RWPE2 (cell line): ENCODE data around the gene RPS6KL1.
"Not testable (repeated sequence)": the region's sequence is repeated elsewhere in the genome, so short reads cannot be mapped to it uniquely, and the experiment has no call there.

ENCODE experiments used
- ATAC-seq: fragments of 200-7000 bp; cut with Tn5 transposase; 3 replicates; pipeline ENCODE4 v1.9.1; 2021; ENCODE audit warnings: low read depth
- DNase-seq: peaks from one replicate; pipeline ENCODE4 v3.0.0-alpha.2; 2020; ENCODE audit warnings: low spot score
- H3K27ac ChIP-seq: fragments of 450-650 bp; 2 replicates; pipeline ENCODE4 v1.5.1; 2017; ENCODE audit warnings: mild to moderate bottlenecking; ENCODE audit not compliant: poor library complexity, severe bottlenecking
- H3K27me3 ChIP-seq: fragments of 250-450 bp; sonication (Bioruptor Pico); 2 replicates; pipeline ENCODE4 v1.5.1; 2021; ENCODE audit warnings: mild to moderate bottlenecking, moderate library complexity; ENCODE audit not compliant: insufficient read depth, poor library complexity, severe bottlenecking
- H3K36me3 ChIP-seq: fragments of 250-450 bp; sonication (Bioruptor Pico); 2 replicates; pipeline ENCODE4 v1.5.1; 2020; ENCODE audit warnings: low read depth, mild to moderate bottlenecking, moderate library complexity
- H3K4me1 ChIP-seq: fragments of 250-450 bp; sonication (Bioruptor Pico); 2 replicates; pipeline ENCODE4 v1.5.1; 2021; ENCODE audit warnings: mild to moderate bottlenecking, moderate library complexity; ENCODE audit not compliant: insufficient read depth, poor library complexity, severe bottlenecking
- H3K4me3 ChIP-seq: fragments of 250-450 bp; sonication (Bioruptor Pico); 2 replicates; pipeline ENCODE4 v1.5.1; 2021; ENCODE audit warnings: mild to moderate bottlenecking, moderate library complexity; ENCODE audit not compliant: severe bottlenecking
- H3K9me3 ChIP-seq: fragments of 250-450 bp; sonication (Bioruptor Pico); 2 replicates; pipeline ENCODE4 v1.5.1; 2021; ENCODE audit warnings: mild to moderate bottlenecking, moderate library complexity; ENCODE audit not compliant: severe bottlenecking
- TF ChIP-seq, protein P1 (sequence below): fragments of 450-650 bp; IDR thresholded peaks from one replicate; pipeline ENCODE4 v1.5.1; 2017; ENCODE audit warnings: mild to moderate bottlenecking, moderate library complexity; ENCODE audit not compliant: poor library complexity, severe bottlenecking

RPS6KL1 gene

DNA sequence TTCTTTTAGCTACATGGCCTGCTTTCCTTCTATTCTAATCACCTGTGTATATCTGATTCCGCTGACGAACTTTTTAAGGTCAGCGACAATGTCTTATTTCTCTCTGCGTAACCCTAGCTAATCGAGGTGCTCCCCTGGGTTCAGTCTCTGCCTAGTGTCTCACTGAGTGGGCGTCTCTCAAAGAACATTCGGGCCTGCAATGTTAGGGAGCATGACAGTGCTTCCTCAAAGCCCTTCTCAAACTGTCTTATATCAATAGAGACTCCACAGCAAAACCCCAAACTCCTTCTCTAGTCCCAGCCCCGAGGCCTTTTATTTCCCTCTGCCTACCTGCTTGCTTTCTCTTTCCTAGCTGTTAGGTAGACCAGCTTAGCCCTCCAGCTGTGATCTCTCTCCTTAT lies 13.7 kb upstream of the RPS6KL1 start:
- TF ChIP-seq, protein P1, sequence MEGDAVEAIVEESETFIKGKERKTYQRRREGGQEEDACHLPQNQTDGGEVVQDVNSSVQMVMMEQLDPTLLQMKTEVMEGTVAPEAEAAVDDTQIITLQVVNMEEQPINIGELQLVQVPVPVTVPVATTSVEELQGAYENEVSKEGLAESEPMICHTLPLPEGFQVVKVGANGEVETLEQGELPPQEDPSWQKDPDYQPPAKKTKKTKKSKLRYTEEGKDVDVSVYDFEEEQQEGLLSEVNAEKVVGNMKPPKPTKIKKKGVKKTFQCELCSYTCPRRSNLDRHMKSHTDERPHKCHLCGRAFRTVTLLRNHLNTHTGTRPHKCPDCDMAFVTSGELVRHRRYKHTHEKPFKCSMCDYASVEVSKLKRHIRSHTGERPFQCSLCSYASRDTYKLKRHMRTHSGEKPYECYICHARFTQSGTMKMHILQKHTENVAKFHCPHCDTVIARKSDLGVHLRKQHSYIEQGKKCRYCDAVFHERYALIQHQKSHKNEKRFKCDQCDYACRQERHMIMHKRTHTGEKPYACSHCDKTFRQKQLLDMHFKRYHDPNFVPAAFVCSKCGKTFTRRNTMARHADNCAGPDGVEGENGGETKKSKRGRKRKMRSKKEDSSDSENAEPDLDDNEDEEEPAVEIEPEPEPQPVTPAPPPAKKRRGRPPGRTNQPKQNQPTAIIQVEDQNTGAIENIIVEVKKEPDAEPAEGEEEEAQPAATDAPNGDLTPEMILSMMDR = no peak
- no peak for DNase-seq

DNA sequence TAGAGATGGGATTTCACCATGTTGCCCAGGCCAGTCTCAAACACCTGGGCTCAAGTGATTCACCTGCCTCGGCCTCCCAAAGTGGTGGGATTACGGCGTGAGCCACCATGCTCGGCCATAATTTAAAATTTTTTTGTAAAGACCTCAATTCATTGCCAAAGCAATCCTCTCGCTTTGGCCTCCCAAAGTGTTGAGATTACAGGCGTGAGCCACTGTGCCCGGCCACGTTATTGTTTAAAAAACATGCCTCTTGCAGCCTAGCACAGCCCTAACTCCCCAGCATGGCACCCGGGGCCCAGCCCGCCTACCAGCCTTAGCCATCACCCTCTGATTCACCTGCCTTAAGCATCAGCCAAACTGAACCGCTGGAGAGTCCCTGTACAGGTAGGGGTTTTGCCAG lies 13.1 kb upstream of the RPS6KL1 start:
- no peak overlapping the region for H3K4me3 ChIP-seq
- no peak overlapping the region for H3K27ac ChIP-seq
- peaks cover 12% of the 10 kb centered on the region for H3K4me1 ChIP-seq
- TF ChIP-seq, protein P1 = no peak
- ATAC-seq (no peak), DNase-seq (no peak)
- H3K9me3 ChIP-seq = no peaks in the 10 kb centered on the region
- no peaks in the 10 kb centered on the region for H3K27me3 ChIP-seq
- H3K36me3 ChIP-seq = no peaks in the 10 kb centered on the region

More for the DNA sequence above, 13.7 kb upstream of the RPS6KL1 start:
- Histone ChIP-seq H3K4me3 (no peak overlapping the region), H3K9me3 (no peaks in the 10 kb centered on the region), H3K36me3 (no peaks in the 10 kb centered on the region; the same call in 1 of the 2 replicates), H3K4me1 (peaks cover 12% of the 10 kb centered on the region), H3K27me3 (no peaks in the 10 kb centered on the region), H3K27ac (no peak overlapping the region)
- no peak for ATAC-seq

DNA sequence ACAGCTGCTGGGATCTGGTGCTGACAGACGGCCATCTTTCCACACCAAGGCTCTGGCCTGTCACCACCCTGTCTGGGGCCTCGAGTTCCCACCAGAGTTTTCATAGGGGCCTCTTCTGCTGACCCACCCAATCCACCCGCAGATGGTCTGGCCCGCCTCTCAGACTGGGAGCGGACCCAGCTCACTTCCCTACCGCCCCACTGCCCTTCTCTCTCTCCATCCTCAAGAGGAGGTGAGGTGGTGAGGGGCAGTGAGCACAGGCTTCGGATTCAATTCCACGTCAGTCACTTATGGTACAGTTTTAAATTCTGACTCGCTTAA lies 12.3 kb upstream of the RPS6KL1 start:
- H3K27ac ChIP-seq = no peak overlapping the region
- ATAC-seq = no peak
- TF ChIP-seq, protein P1 = no peak
- no peaks in the 10 kb centered on the region for H3K9me3 ChIP-seq
- DNase-seq = no peak
- H3K4me1 ChIP-seq = peaks cover 8% of the 10 kb centered on the region
- H3K4me3 ChIP-seq = no peak overlapping the region
- H3K36me3 ChIP-seq = no peaks in the 10 kb centered on the region
- H3K27me3 ChIP-seq = no peaks in the 10 kb centered on the region

DNA sequence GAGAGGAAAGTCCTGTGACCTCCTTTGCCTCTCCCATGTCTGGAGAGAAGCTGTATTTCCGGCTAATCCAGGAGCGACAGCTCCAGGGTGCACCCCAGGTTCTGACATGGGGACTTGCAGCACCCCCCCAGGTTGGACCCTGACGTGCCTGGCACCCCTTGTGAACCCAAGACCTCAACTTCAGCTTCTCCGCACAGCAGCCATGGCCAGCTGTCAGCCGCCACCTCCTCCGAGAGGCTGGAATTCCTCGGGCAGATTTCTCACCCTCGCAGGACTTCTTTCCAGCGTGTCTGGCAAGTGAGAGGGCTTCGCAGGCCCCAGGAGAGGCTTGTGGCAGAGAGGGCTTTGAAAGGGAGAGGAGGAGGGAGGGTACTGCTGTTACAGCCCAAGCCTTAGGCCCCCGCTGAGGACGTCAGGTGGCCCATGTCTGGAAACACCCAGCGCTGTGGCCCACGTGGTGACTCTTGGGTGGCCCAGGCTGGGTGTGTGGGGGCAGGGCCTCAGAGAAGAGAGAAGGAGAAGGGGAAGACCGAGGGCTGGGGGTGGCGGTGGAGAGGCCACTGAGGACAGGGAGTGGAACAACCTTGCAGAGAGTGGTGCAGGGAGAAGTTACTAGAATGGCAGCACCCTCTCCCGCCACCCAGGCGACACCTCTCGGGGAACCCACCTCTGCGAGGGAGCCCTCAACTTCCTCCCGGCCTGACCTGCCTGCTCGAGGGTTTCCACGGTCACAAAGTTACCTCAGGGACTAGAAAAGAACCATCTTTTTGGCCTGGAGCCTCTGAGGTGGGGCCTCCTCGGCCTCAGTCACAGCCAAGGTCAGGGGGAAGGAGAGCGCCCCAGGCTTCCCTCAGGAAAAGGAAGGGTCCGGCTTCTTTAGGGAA lies 11.7 kb upstream of the RPS6KL1 start:
- no peak for ATAC-seq
- DNase-seq = no peak
- Histone ChIP-seq H3K27ac (no peak overlapping the region), H3K4me1 (peaks cover 2% of the 10 kb centered on the region), H3K4me3 (no peak overlapping the region), H3K9me3 (no peaks in the 10 kb centered on the region), H3K36me3 (no peaks in the 10 kb centered on the region), H3K27me3 (no peaks in the 10 kb centered on the region)
- TF ChIP-seq, protein P1 = no peak

DNA sequence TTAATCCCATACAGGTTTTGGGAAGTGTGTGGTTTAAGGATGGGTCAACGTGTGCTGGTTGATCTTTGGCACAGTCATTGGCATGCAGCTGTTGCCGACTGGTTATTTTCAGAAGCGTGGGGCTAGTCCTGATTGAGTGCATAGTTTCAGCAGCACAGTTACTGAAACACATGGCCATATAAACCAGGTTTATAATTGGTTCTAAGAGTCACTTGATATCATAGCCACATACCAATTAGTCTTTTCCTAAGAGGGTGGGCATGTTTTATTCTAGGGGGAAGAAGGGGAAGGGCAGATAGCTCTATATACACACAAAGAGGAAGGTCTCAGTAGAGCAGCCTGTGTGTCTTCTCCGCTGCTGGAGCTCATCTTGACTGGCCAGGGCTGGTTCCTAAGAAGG lies 11.0 kb upstream of the RPS6KL1 start:
- ATAC-seq (no peak), DNase-seq (no peak)
- Histone ChIP-seq H3K4me1 (no peaks in the 10 kb centered on the region), H3K4me3 (no peak overlapping the region), H3K27me3 (no peaks in the 10 kb centered on the region), H3K9me3 (no peaks in the 10 kb centered on the region), H3K36me3 (no peaks in the 10 kb centered on the region), H3K27ac (no peak overlapping the region)
- TF ChIP-seq, protein P1 = no peak

DNA sequence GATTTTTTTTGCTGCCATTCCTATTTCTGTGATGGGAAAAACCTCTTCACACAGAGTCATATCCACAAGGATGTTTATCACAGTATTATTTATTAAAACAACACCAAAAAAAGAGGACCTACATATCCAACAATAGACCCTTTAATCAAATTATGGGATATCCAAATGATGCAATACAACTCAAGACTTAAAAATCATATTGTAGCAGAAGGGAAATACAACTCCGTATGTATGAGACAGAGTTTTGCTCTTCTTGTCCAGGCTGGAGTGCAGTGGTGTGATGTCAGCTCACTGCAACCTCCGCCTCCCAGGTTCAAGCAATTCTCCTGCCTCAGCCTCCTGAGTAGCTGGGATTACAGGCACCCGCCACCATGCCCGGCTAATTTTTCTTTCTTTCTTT lies 9.9 kb upstream of the RPS6KL1 start:
- not testable (repeated sequence) for H3K4me3 ChIP-seq, H3K36me3 ChIP-seq, H3K9me3 ChIP-seq, ATAC-seq, H3K27ac ChIP-seq, H3K4me1 ChIP-seq, H3K27me3 ChIP-seq, DNase-seq
